Fibroblast of lung (primary cell): ENCODE data around the gene PXDN. TPM values are rescaled to one million over a fixed set of nuclear protein-coding genes. Genes with fewer than 3 reads are reported as not detected.
A peak's percentile ranks its signal among the peaks of the same experiment; 100 is the strongest.

ENCODE experiments used
- DNase-seq, 2 donors: peaks; one replicate each; pipeline versions ENCODE4 v3.0.0 to v3.0.0-alpha.2; 2010; ENCODE audit warnings: low read depth in 2 of 2
- H2AFZ ChIP-seq: 2 replicates; pipeline ENCODE4 v1.5.1; 2012; ENCODE audit warnings: low read length, control low read depth, inconsistent platforms
- H3K27ac ChIP-seq: 2 replicates; pipeline ENCODE4 v1.5.1; 2011; ENCODE audit warnings: low read length, control low read depth; ENCODE audit not compliant: insufficient read depth
- H3K27me3 ChIP-seq: 2 replicates; pipeline ENCODE4 v1.5.1; 2011; ENCODE audit warnings: mild to moderate bottlenecking, low read length; ENCODE audit not compliant: control insufficient read depth, insufficient read depth
- H3K36me3 ChIP-seq: 2 replicates; pipeline ENCODE4 v1.5.1; 2011; ENCODE audit warnings: low read length; ENCODE audit not compliant: control insufficient read depth, insufficient read depth
- H3K4me1 ChIP-seq: 2 replicates; pipeline ENCODE4 v1.5.1; 2011; ENCODE audit warnings: low read length; ENCODE audit not compliant: control insufficient read depth, insufficient read depth; ENCODE audit errors: extremely low read depth
- H3K4me2 ChIP-seq: 2 replicates; pipeline ENCODE4 v1.5.1; 2011; ENCODE audit warnings: low read length, control low read depth; ENCODE audit not compliant: insufficient read depth; ENCODE audit errors: extremely low read depth
- H3K4me3 ChIP-seq, 4 experiments: fragments of 200-600 bp in 1 of 4; sonication (generic) in 1 of 4; replicated peaks in 1 of 4; 2 replicates each; pipeline ENCODE4 v1.5.1; 2011 to 2016; ENCODE audit warnings: low read length in 4 of 4, low read depth in 3 of 4, mild to moderate bottlenecking in 3 of 4, control low read depth in 2 of 4, inconsistent platforms in 1 of 4, mixed read lengths in 1 of 4; ENCODE audit not compliant: insufficient read depth in 1 of 4; ENCODE audit errors: control extremely low read depth in 1 of 4
- H3K79me2 ChIP-seq: 2 replicates; pipeline ENCODE4 v1.5.1; 2012; ENCODE audit warnings: mild to moderate bottlenecking, low read length, inconsistent platforms; ENCODE audit not compliant: control insufficient read depth, insufficient read depth
- H3K9ac ChIP-seq: 2 replicates; pipeline ENCODE4 v1.5.1; 2011; ENCODE audit warnings: mild to moderate bottlenecking, low read length, control low read depth; ENCODE audit not compliant: insufficient read depth
- H3K9me3 ChIP-seq: 2 replicates; pipeline ENCODE4 v1.5.1; 2012; ENCODE audit warnings: low read depth, low read length; ENCODE audit not compliant: control insufficient read depth, insufficient read depth
- H4K20me1 ChIP-seq: 2 replicates; pipeline ENCODE4 v1.5.1; 2011; ENCODE audit warnings: low read length; ENCODE audit not compliant: control insufficient read depth, insufficient read depth; ENCODE audit errors: extremely low read depth
- EZH2 ChIP-seq: IDR thresholded peaks from 2 replicates; pipeline ENCODE4 v1.5.1; 2012; ENCODE audit warnings: low read length, control low read depth, mild to moderate bottlenecking; ENCODE audit errors: missing control alignments
- polyA plus RNA-seq, 2 donors: library from polyadenylated mRNA; depleted of rRNA in 1 of 2; stranded (reverse) in 1 of 2; unstranded in 1 of 2; fragments of >200 nt; gene quantifications; 2 replicates each; pipeline ENCODE4 v1.2.1, GENCODE V29; 2011 to 2012; ENCODE audit warnings: missing spikeins in 1 of 2
- total RNA-seq: library from RNA; depleted of rRNA; stranded (reverse); fragments of >200 nt; gene quantifications from 2 replicates; pipeline ENCODE4 v1.2.1, GENCODE V29; 2014
- TF ChIP-seq, protein P1 (sequence below), 2 donors: IDR thresholded peaks in 1 of 2; conservative IDR thresholded peaks in 1 of 2; 1 replicate in 1 of 2; 2 replicates in 1 of 2; pipeline ENCODE4 v1.5.1; 2011 to 2012; ENCODE audit warnings: low read length in 2 of 2, control low read depth in 1 of 2, inconsistent platforms in 1 of 2, low read depth in 1 of 2, mild to moderate bottlenecking in 1 of 2

The PXDN gene
- total and polyA plus RNA-seq, 2 donors (not counting 1 experiment from before 2014, with no cell fraction given): 153 to 298 TPM

DNA sequence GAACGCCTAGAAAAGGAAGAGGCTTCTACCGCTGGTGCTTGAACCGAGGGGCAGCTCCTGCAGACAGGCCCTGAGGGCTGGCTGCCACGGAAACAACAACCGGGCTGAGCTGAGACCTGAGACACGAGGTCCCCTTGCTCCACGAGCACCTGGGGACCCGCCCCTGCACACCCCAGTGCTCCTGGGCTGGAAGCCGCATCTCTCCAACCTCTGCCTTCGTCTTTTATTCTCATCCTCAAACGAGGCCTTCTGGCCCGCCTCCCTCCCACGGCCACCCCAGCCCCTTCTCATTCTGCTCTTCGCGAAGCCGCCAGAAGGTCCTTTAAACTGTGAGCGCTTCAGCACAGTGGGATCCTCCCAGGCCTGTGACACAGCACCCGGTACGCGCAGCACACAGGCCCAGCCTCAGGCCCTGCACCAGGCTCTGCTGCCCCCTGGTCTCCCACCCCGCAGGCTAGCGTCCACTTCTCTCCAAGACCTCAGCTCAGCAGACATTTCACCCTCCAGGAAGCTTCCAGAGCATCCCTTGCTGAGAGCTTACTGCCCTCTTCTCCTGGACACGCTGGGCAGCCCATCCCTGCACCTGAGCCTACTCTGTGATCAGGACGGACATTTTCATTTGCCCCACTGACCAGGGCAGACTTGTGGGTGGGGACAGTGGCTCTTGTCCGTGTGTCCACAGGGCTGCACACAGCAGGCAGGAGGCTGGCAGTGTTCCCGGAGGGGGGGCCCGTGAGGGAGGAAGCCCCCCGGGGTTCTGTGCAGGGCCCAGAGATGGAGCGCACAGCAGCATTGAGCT is 149.7 kb downstream of the PXDN start:
- Histone ChIP-seq H3K79me2 (no peaks in the 10 kb centered on the region), H2AFZ (no peak overlapping the region), H3K27me3 (no peaks in the 10 kb centered on the region), H4K20me1 (no peaks in the 10 kb centered on the region), H3K9me3 (no peaks in the 10 kb centered on the region), H3K9ac (no peak overlapping the region), H3K4me2 (no peak overlapping the region), H3K4me1 (peaks cover 26% of the 10 kb centered on the region), H3K36me3 (no peaks in the 10 kb centered on the region), H3K4me3 (no peak overlapping the region), H3K27ac (peak overlapping the region; percentile 73)
- DNase-seq: no peak
- no peak for TF ChIP-seq EZH2
- TF ChIP-seq, protein P1, sequence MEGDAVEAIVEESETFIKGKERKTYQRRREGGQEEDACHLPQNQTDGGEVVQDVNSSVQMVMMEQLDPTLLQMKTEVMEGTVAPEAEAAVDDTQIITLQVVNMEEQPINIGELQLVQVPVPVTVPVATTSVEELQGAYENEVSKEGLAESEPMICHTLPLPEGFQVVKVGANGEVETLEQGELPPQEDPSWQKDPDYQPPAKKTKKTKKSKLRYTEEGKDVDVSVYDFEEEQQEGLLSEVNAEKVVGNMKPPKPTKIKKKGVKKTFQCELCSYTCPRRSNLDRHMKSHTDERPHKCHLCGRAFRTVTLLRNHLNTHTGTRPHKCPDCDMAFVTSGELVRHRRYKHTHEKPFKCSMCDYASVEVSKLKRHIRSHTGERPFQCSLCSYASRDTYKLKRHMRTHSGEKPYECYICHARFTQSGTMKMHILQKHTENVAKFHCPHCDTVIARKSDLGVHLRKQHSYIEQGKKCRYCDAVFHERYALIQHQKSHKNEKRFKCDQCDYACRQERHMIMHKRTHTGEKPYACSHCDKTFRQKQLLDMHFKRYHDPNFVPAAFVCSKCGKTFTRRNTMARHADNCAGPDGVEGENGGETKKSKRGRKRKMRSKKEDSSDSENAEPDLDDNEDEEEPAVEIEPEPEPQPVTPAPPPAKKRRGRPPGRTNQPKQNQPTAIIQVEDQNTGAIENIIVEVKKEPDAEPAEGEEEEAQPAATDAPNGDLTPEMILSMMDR (conservative IDR thresholded peaks at IDR 0.05 in 1 of 2, IDR thresholded peaks at IDR 0.05 in 1 of 2; ENCODE audit: low read depth in 1 of 2, low read length in 2 of 2): no peak

DNA sequence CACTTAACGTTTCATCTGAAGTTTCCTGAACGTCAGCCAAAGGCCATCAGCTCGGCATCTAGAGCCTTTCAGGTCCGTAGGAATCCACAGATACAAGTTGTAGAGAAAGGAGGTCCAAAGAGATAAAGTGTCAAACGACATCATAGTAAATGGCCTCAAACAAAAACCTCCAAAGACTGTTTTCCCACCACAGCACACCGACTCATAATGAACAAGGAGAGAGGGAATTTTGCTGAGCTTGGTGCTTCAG is 150.3 kb downstream of the PXDN start:
- H3K9me3 ChIP-seq: no peaks in the 10 kb centered on the region
- peaks cover 21% of the 10 kb centered on the region for H3K4me1 ChIP-seq
- H3K79me2 ChIP-seq: no peaks in the 10 kb centered on the region
- no peak for DNase-seq
- no peak overlapping the region for H3K9ac ChIP-seq
- peak overlapping the region; percentile 38 for H3K4me2 ChIP-seq
- no peak overlapping the region for H2AFZ ChIP-seq
- peak overlapping the region; percentile 73 for H3K27ac ChIP-seq
- H4K20me1 ChIP-seq: no peaks in the 10 kb centered on the region
- TF ChIP-seq EZH2: no peak
- TF ChIP-seq, protein P1 (conservative IDR thresholded peaks at IDR 0.05 in 1 of 2, IDR thresholded peaks at IDR 0.05 in 1 of 2; ENCODE audit: low read depth in 1 of 2, low read length in 2 of 2): no peak
- no peak overlapping the region for H3K4me3 ChIP-seq
- H3K27me3 ChIP-seq: no peaks in the 10 kb centered on the region
- no peaks in the 10 kb centered on the region for H3K36me3 ChIP-seq

DNA sequence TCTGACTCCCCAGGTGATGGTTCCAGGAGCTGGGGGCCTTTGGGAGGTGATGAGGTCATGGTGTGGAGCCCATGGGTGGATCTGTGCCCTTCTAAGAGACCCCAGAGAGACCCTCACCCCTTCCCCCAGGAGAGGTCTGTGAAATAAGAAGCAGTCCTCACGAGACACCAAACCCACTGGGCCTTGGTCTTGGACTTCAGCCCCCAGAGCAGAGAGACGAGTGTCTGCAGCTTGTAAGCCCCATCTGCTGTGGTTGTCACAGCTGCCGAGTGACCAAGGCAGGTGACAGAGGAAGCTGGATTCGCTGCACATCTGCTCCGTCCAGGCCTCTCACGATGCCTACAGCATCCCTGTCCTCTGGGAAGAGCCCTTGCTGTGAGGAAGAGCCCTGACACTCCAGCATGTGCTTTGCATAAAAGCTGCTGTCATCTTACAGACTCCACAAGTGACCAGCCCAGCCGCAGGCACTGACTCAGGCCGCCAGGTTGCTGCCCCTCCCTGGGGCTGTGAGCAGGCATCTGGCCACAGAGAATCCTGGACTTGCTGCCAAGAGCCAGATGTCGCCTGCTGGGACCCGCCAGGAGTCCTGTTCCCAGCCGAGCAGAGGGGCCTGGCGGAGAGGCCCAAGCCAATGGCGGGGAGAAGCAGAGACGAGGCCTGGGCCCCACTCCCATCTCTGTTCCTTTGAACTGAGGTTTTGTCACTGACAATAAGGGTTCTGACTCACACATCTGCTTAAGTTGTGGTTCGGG is 150.8 kb downstream of the PXDN start:
- peak; percentile 86 to 97 for DNase-seq
- Histone ChIP-seq H3K4me3 (no peak overlapping the region), H3K9me3 (no peaks in the 10 kb centered on the region), H3K4me1 (peaks cover 21% of the 10 kb centered on the region), H3K4me2 (peak overlapping the region; percentile 38), H3K36me3 (no peaks in the 10 kb centered on the region), H4K20me1 (no peaks in the 10 kb centered on the region), H2AFZ (no peak overlapping the region), H3K27me3 (no peaks in the 10 kb centered on the region), H3K79me2 (no peaks in the 10 kb centered on the region), H3K27ac (peak overlapping the region; percentile 73), H3K9ac (no peak overlapping the region)
- TF ChIP-seq, protein P1 (conservative IDR thresholded peaks at IDR 0.05 in 1 of 2, IDR thresholded peaks at IDR 0.05 in 1 of 2; ENCODE audit: low read depth in 1 of 2, low read length in 2 of 2): peak in 1 of 2 donors; percentile 2
- TF ChIP-seq EZH2: no peak
